Naive B cell (primary cell): ENCODE data around the gene VPS13D. TPM values are rescaled to one million over a fixed set of nuclear protein-coding genes. Genes with fewer than 3 reads are reported as not detected.

ENCODE experiments used
- ATAC-seq, 2 donors: fragments of 150-1000 bp; cut with Tn5 transposase; 2 replicates each; pipeline ENCODE4 v1.10.0; 2021; ENCODE audit warnings: low read depth in 2 of 2, mild to moderate bottlenecking in 2 of 2, moderate library complexity in 2 of 2
- DNase-seq: peaks from one replicate; pipeline ENCODE4 v3.0.0; 2022
- H3K27ac Mint-ChIP-seq, 6 donors: one replicate each; pipeline ENCODE4 v1.8.0; 2020 to 2022; ENCODE audit warnings: mild to moderate bottlenecking in 6 of 6, mixed read lengths in 6 of 6, moderate library complexity in 5 of 6, inconsistent platforms in 2 of 6
- H3K27me3 Mint-ChIP-seq, 3 donors: one replicate each; pipeline ENCODE4 v1.8.0; 2021 to 2022; ENCODE audit warnings: mixed read lengths in 3 of 3, mild to moderate bottlenecking in 1 of 3
- H3K36me3 Mint-ChIP-seq, 2 donors: one replicate each; pipeline ENCODE4 v1.8.0; 2020 to 2022; ENCODE audit warnings: mixed read lengths in 2 of 2, inconsistent platforms in 1 of 2, mild to moderate bottlenecking in 1 of 2
- H3K4me1 Mint-ChIP-seq, 3 donors: one replicate each; pipeline ENCODE4 v1.8.0; 2020 to 2022; ENCODE audit warnings: mixed read lengths in 3 of 3, inconsistent platforms in 1 of 3, mild to moderate bottlenecking in 1 of 3, moderate library complexity in 1 of 3
- H3K4me3 Mint-ChIP-seq, 8 donors: one replicate each; pipeline ENCODE4 v1.8.0; 2020 to 2022; ENCODE audit warnings: mild to moderate bottlenecking in 8 of 8, mixed read lengths in 8 of 8, moderate library complexity in 8 of 8, inconsistent platforms in 2 of 8
- H3K9me3 Mint-ChIP-seq, 7 donors: one replicate each; pipeline ENCODE4 v1.8.0; 2020 to 2022; ENCODE audit warnings: mixed read lengths in 7 of 7, mild to moderate bottlenecking in 5 of 7, inconsistent platforms in 2 of 7, moderate library complexity in 1 of 7
- polyA plus RNA-seq, 6 donors: library from polyadenylated mRNA; unstranded; fragments of 300-500 nt; fragmentation: Illumina TruSeq; gene quantifications; one replicate each; pipeline ENCODE4 v1.2.3, GENCODE V29; 2021; ENCODE audit warnings: low read depth in 6 of 6

The VPS13D gene
- polyA plus RNA-seq, 6 donors from 2014 or later, result 7.6 to 14.6 (median 11.8) TPM

- DNase-seq (no peak), ATAC-seq (no peak)
- no peaks in the 10 kb centered on the region for H3K4me1 Mint-ChIP-seq
- peaks cover 2 to 7% (median 7%) of the 10 kb centered on the region in 7 donors for H3K9me3 Mint-ChIP-seq
- H3K27me3 Mint-ChIP-seq, result peaks cover 0 to 10% (median 6%) of the 10 kb centered on the region in 3 donors
- peaks cover 7 to 9% of the 10 kb centered on the region in 2 donors for H3K36me3 Mint-ChIP-seq
- no peak overlapping the region for H3K27ac Mint-ChIP-seq
- no peak overlapping the region for H3K4me3 Mint-ChIP-seq
Observed at GRCh38 chr1:12542138-12542465, 312.3 kb downstream of the VPS13D start.

DNA sequence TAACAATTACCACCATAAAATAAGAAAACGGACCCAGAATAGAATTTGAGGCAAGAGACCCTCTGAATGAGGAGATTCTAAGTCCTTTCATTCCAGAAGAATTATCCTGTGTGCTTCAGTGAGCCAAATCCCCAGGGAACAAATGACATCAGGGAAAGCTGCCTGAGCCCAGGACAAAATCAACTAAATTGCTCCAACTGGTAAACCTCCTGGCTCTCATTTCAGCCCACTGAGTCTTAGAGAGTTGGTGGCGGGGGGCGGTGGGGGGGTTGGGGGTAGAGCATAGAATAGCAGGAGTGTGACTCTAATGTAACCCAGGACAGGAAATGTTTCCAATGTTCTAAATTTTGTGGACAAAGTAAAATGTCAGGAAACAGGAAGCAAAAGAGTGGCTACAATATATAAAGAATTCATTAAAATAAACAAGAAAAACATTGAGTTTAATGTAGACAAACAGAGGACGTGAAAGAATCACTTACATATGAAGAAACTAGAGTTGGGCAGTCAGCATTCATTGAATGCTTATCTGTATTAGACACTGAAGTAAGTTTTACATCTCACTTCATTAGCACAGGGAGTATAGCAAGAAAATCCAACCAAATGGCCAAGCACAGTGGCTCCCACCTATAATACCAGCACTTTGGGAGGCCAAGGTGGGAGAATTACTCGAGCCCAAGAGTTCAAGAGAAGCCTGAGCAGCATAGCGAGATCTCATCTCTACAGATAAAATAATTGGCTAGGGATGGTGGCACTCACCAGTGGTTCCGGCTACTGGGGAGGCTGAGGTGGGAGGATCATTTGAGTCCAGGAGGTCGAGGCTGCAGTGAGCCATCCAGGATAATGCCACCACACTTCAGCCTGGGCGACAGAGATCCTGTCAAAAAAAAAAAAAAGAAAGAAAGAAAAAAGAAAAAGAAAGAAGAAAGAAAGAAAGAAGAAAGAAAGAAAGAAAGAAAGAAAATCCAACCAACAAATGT, 313.1 kb downstream of the VPS13D start:
- Mint-ChIP-seq H3K27me3 (peaks cover 0 to 16% (median 6%) of the 10 kb centered on the region in 3 donors), H3K9me3 (no peaks in the 10 kb centered on the region), H3K4me1 (no peaks in the 10 kb centered on the region), H3K27ac (no peak overlapping the region), H3K36me3 (peaks cover 0 to under 1% of the 10 kb centered on the region in 2 donors), H3K4me3 (no peak overlapping the region)
- ATAC-seq (no peak), DNase-seq (no peak)

- no peak for ATAC-seq
- Mint-ChIP-seq H3K9me3 (no peaks in the 10 kb centered on the region), H3K27me3 (peaks cover 0 to 18% (median 6%) of the 10 kb centered on the region in 3 donors), H3K4me1 (no peaks in the 10 kb centered on the region), H3K36me3 (no peaks in the 10 kb centered on the region), H3K27ac (no peak overlapping the region), H3K4me3 (no peak overlapping the region)
- DNase-seq, result no peak
Observed at GRCh38 chr1:12543740-12544154, 313.9 kb downstream of the VPS13D start.

DNA sequence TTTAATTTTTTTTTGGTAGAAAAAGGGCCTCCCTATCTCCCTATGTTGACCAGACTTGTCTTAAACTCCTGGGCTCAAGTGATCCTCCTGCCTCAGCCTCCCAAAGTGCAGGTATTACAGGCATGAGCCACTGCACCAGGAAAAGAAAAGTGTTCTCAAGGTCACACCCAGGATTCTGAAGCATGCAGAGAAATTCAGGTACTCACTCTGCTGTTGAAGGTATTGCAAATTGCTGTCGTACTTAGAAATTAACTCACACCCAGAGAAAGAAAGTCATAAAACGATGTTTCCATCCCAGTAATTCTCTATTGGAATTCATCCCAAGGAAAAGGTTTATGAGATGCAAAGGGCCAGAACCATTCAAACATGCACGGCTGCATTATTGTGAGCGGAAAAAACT, 314.5 kb downstream of the VPS13D start:
- ATAC-seq (no peak), DNase-seq (no peak)
- peaks cover 0 to 18% (median 6%) of the 10 kb centered on the region in 3 donors for H3K27me3 Mint-ChIP-seq
- no peak overlapping the region for H3K4me3 Mint-ChIP-seq
- H3K27ac Mint-ChIP-seq, result peak overlapping the region in 1 of 6 donors; percentile 9
- no peaks in the 10 kb centered on the region for H3K36me3 Mint-ChIP-seq
- no peaks in the 10 kb centered on the region for H3K4me1 Mint-ChIP-seq
- no peaks in the 10 kb centered on the region for H3K9me3 Mint-ChIP-seq

GRCh38 chr1:12544992-12545391, 315.2 kb downstream of the VPS13D start:
- Mint-ChIP-seq H3K4me3 (no peak overlapping the region), H3K27ac (peak overlapping the region in 1 of 6 donors; percentile 33)

DNA sequence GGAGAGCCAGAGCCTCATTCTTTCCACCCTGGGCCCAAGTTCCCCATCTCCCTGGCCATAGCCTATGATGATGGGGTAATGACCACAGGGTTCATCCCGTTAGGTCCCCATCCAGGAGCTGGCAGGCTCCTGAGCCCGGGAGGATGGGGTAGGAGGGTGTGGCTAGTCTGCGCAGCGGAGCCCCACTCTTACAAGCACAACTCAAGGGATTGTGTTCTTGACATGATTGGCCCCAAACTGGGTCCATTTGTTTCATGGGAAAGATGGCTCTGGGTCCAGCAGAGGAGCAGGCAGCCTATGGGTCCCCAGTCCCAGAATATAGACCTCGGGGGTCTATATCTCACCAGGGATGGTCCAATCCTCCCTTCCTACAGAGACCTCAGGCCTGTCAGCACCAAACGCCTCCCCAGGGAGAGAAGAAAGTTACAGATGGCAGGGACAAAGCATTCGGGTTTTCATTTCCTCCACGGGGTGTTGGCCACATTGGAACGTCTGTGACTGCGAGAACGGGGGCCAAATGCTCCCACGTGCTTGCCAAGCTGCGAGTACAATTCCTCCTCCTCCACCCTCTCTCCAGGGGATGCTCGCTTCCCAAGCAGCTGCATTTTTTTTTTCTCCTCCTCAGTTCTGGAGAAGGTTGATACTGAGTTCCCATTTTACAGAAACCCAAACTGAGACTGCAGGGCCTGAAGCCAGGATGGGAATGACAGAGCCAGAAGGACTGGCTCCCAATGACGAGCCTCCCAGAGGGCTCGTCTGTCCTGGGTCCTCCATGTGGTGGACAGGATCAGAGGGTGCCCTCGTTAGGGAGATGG, 317.1 kb downstream of the VPS13D start:
- H3K4me1 Mint-ChIP-seq, result no peaks in the 10 kb centered on the region
- H3K27me3 Mint-ChIP-seq, result peaks cover 0 to 16% (median 4%) of the 10 kb centered on the region in 3 donors
- no peak for ATAC-seq
- DNase-seq, result no peak
- H3K36me3 Mint-ChIP-seq, result no peaks in the 10 kb centered on the region
- H3K9me3 Mint-ChIP-seq, result no peaks in the 10 kb centered on the region
- no peak overlapping the region for H3K4me3 Mint-ChIP-seq
- no peak overlapping the region for H3K27ac Mint-ChIP-seq

More at GRCh38 chr1:12544992-12545391, 315.2 kb downstream of the VPS13D start:
- Mint-ChIP-seq H3K4me1 (no peaks in the 10 kb centered on the region), H3K27me3 (peaks cover 0 to 18% (median 6%) of the 10 kb centered on the region in 3 donors), H3K36me3 (no peaks in the 10 kb centered on the region), H3K9me3 (no peaks in the 10 kb centered on the region)
- DNase-seq, result no peak
- ATAC-seq, result no peak

GRCh38 chr1:12547586-12548225, 317.9 kb downstream of the VPS13D start:
- Mint-ChIP-seq H3K9me3 (no peaks in the 10 kb centered on the region), H3K27ac (no peak overlapping the region), H3K27me3 (peaks cover 0 to 9% (median 0%) of the 10 kb centered on the region in 3 donors), H3K36me3 (no peaks in the 10 kb centered on the region), H3K4me1 (no peaks in the 10 kb centered on the region), H3K4me3 (peak overlapping the region in 1 of 8 donors; percentile 10)
- ATAC-seq (no peak), DNase-seq (no peak)

DNA sequence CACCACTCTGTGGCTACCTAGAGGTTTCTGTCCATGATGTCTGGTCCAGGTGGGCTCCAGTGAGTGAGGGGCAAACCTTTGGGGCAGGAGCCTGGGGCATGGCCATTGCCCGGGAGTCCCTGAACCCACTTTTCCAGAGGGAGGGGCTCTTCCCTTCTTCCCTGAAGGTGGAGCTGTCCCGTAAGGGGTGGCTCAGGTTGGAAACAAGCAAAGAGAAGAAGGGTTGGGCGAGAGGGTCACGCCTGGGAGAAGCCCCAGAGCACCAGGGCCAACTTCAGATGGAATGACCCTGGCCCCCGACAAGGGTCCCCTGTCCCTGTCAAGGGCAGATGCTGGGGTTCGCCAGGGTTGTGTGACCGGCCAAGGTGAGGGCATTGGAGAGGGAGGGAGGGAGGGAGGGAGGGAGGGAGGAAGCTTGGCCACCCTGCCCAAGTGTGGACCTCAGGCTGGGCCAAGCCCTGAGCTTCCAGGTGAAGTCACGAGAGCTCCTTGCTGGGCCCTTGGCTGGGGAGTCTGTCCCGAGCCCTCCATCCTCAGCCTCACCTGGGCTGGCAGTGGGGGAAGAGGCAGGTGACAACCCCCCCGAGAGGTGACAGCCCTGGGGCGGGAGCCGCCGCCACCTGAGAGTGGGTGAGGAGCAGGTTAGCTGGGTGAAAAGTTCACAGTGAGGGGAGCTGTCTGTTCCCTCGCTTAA, 318.6 kb downstream of the VPS13D start:
- Mint-ChIP-seq H3K27me3 (peaks cover 0 to 8% (median 6%) of the 10 kb centered on the region in 3 donors), H3K4me3 (no peak overlapping the region), H3K36me3 (no peaks in the 10 kb centered on the region), H3K27ac (no peak overlapping the region), H3K4me1 (no peaks in the 10 kb centered on the region), H3K9me3 (peaks cover 0 to 1% (median 0%) of the 10 kb centered on the region in 7 donors)
- DNase-seq (no peak), ATAC-seq (no peak)

DNA sequence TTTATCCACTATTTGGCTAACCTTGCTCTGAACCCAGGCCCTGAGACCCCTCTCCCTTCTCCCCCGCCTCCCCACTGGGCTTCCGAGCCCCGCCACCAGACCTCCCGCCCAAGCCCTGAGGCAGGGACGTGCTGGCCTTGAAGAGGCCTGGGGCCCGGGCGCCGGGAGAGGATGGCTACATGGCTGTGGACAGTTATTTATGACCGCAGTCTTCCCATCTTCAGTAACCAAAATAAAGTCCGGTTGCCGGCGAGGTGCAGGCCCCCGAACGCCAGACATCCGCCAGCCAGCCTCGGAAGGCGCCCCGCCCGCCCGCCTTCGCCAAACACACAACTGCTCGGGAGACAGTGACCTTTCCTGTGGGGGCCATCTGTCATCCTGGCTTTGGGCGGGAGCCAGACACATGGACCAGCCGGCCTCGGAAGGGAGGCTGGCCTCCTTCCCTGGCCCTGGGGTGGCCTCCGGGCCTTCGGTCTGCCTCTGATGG, 319.2 kb downstream of the VPS13D start:
- no peak for ATAC-seq
- H3K9me3 Mint-ChIP-seq, result peaks cover 0 to 2% (median 0%) of the 10 kb centered on the region in 7 donors
- no peaks in the 10 kb centered on the region for H3K36me3 Mint-ChIP-seq
- H3K27ac Mint-ChIP-seq, result no peak overlapping the region
- peaks cover 0 to 8% (median 6%) of the 10 kb centered on the region in 3 donors for H3K27me3 Mint-ChIP-seq
- no peaks in the 10 kb centered on the region for H3K4me1 Mint-ChIP-seq
- no peak for DNase-seq
- H3K4me3 Mint-ChIP-seq, result no peak overlapping the region

- ATAC-seq, result no peak
Observed at GRCh38 chr1:12549460-12550349, 319.9 kb downstream of the VPS13D start.

DNA sequence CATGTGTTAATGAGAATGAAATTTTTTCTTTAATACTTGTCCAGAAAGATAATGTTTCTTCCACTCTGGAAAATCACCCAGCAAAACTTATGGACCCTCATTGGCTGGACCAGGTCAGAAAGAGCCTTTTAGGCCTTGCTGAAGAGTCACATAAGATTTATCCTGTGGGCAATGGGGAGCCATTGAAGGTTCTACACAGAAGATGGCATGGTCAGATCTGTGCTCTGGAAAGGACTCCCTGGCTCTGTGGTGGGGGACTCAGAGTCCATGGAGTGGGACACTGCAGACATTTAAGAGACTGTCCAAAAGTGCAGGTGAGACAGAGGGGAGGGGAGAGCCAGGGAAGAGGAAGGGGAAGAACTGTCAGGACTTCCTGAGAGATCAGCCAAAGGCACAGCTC, 321.8 kb downstream of the VPS13D start:
- peak overlapping the region in 1 of 6 donors; percentile 39 for H3K27ac Mint-ChIP-seq
- H3K27me3 Mint-ChIP-seq, result peaks cover 0 to 8% (median 6%) of the 10 kb centered on the region in 3 donors
- DNase-seq (no peak), ATAC-seq (no peak)
- peak overlapping the region in 1 of 8 donors; percentile 63 for H3K4me3 Mint-ChIP-seq
- H3K36me3 Mint-ChIP-seq, result no peaks in the 10 kb centered on the region
- H3K9me3 Mint-ChIP-seq, result peaks cover 0 to 3% (median 0%) of the 10 kb centered on the region in 7 donors
- H3K4me1 Mint-ChIP-seq, result no peaks in the 10 kb centered on the region

More at GRCh38 chr1:12549460-12550349, 319.9 kb downstream of the VPS13D start:
- H3K27me3 Mint-ChIP-seq, result peaks cover 0 to 8% (median 6%) of the 10 kb centered on the region in 3 donors
- no peaks in the 10 kb centered on the region for H3K4me1 Mint-ChIP-seq
- DNase-seq, result no peak
- H3K9me3 Mint-ChIP-seq, result peaks cover 0 to 3% (median 0%) of the 10 kb centered on the region in 7 donors
- H3K27ac Mint-ChIP-seq, result peak overlapping the region in 2 of 6 donors; percentile 42 to 87
- H3K36me3 Mint-ChIP-seq, result no peaks in the 10 kb centered on the region
- H3K4me3 Mint-ChIP-seq, result no peak overlapping the region
